Mammary epithelial cell (primary cell): ENCODE data around the gene STK11.

Experiments
- EZH2 ChIP-seq: IDR thresholded peaks from 2 replicates; pipeline ENCODE4 v1.6.1; 2012; ENCODE audit warnings: low read length, inconsistent platforms, borderline replicate concordance
- TF ChIP-seq, protein P1 (sequence below), 2 donors: IDR thresholded peaks in 1 of 2; conservative IDR thresholded peaks in 1 of 2; 2 replicates each; pipeline ENCODE4 v1.5.1; 2011 to 2012; ENCODE audit warnings: inconsistent platforms in 2 of 2, low read length in 2 of 2, mild to moderate bottlenecking in 2 of 2, control low read depth in 1 of 2, low read depth in 1 of 2; ENCODE audit not compliant: insufficient read depth in 1 of 2; ENCODE audit errors: extremely low read depth in 1 of 2

DNA sequence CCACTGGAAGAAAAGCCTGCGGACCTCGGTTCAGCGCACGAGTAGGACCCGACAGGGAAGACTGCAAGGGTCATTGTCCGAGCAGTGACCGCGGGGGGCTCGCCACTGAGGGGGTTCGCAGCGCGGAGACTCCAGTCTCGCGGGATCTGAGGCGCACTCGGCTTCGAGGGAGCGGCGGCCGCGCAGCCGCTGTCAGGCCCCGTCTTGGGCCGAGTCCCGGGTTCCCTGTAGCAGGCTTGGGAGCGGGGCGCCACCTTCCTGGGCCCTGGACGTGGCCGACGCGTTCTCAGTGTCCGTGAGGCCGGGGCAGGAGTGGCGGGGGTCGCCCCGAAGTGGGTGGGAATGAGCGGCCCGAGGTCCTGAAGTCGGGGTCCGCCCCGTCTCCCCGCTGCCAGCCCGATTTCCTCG lies 69.3 kb downstream of the STK11 start:
- TF ChIP-seq EZH2 = no peak
- TF ChIP-seq, protein P1, sequence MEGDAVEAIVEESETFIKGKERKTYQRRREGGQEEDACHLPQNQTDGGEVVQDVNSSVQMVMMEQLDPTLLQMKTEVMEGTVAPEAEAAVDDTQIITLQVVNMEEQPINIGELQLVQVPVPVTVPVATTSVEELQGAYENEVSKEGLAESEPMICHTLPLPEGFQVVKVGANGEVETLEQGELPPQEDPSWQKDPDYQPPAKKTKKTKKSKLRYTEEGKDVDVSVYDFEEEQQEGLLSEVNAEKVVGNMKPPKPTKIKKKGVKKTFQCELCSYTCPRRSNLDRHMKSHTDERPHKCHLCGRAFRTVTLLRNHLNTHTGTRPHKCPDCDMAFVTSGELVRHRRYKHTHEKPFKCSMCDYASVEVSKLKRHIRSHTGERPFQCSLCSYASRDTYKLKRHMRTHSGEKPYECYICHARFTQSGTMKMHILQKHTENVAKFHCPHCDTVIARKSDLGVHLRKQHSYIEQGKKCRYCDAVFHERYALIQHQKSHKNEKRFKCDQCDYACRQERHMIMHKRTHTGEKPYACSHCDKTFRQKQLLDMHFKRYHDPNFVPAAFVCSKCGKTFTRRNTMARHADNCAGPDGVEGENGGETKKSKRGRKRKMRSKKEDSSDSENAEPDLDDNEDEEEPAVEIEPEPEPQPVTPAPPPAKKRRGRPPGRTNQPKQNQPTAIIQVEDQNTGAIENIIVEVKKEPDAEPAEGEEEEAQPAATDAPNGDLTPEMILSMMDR (conservative IDR thresholded peaks at IDR 0.05 in 1 of 2, IDR thresholded peaks at IDR 0.05 in 1 of 2; ENCODE audit: extremely low read depth in 1 of 2, insufficient read depth in 1 of 2, low read depth in 1 of 2, low read length in 2 of 2) = no peak
